Ovary (tissue), 9 donors: ENCODE results near the gene HEXIM2. TPM values are rescaled to one million over a fixed set of nuclear protein-coding genes. Genes with fewer than 3 reads are reported as not detected.

Experiments used
- DNase-seq, 5 donors: peaks; one replicate each; pipeline ENCODE4 v3.0.0-alpha.2; 2019 to 2020
- H3K27ac ChIP-seq, 2 donors: fragments of 200-600 bp; one replicate each; pipeline versions ENCODE4 v1.5.1 to v1.8.0; 2019 to 2022
- H3K27me3 ChIP-seq: fragments of 200-600 bp; one replicate; pipeline ENCODE4 v1.8.0; 2022
- H3K36me3 ChIP-seq: fragments of 200-600 bp; sonication (generic); one replicate; pipeline ENCODE4 v1.5.1; 2019
- H3K4me1 ChIP-seq: one replicate; pipeline ENCODE4 v1.8.1; 2013; ENCODE audit warnings: mild to moderate bottlenecking, moderate library complexity; ENCODE audit not compliant: insufficient read depth
- H3K4me3 ChIP-seq: fragments of 200-600 bp; sonication (generic); one replicate; pipeline ENCODE4 v1.5.1; 2017
- H3K9me3 ChIP-seq, 2 donors: fragments of 200-600 bp in 1 of 2; sonication (generic) in 1 of 2; one replicate each; pipeline versions ENCODE4 v1.5.1 to v1.8.1; 2013 to 2019; ENCODE audit warnings: mild to moderate bottlenecking in 1 of 2, moderate library complexity in 1 of 2
- CTCF ChIP-seq, 3 donors: fragments of 450-650 bp in 2 of 3; fragments of 200-600 bp in 1 of 3; IDR thresholded peaks; one replicate each; pipeline versions ENCODE4 v1.5.1 to v1.8.0; 2016 to 2022; ENCODE audit warnings: antibody characterized with exemption in 3 of 3, mild to moderate bottlenecking in 1 of 3
- EP300 ChIP-seq: sonication (generic); formaldehyde crosslinking; IDR thresholded peaks from one replicate; pipeline ENCODE4 v1.6.1; 2017; ENCODE audit warnings: antibody characterized with exemption
- POLR2A ChIP-seq: fragments of 450-650 bp; IDR thresholded peaks from one replicate; pipeline ENCODE4 v1.6.1; 2017; ENCODE audit warnings: antibody characterized with exemption, mild to moderate bottlenecking, moderate library complexity
- whole genome bisulfite sequencing, 3 donors: extraction: QIAGEN DNeasy Blood & Tissue Kit in 1 of 3; methylation state at CpG; one replicate each; pipeline versions ENCODE4 v1.1.5 to v1.1.7; 2013 to 2017; 5-methylcytosine and 5-hydroxymethylcytosine counted together
- intact Hi-C, 4 donors: fragments of 100-400 bp; cut with DNase I; formaldehyde crosslinking; loops; one replicate each; pipeline versions ENCODE4 v1.11.0 to v1.15.1; 2022 to 2023
- polyA plus RNA-seq, 2 donors: library from polyadenylated mRNA; stranded (reverse); fragments of 200-250 nt in 1 of 2; fragments of 350-450 nt in 1 of 2; fragmentation: Illumina TruSeq in 1 of 2; extraction: RNeasy Lipid Tissue Mini Kit (QIAGEN cat#74804) in 1 of 2; gene quantifications; one replicate each; pipeline ENCODE4 v1.2.3, GENCODE V29; 2013 to 2014
- total RNA-seq, 7 donors: library from RNA; depleted of rRNA in 2 of 7; stranded (reverse); fragments of >200 nt in 2 of 7; fragmentation: NEBNext Ultra II Directional in 3 of 7; extraction: Animal tissue kit (Norgen Biotek cat#: 25700) in 3 of 7; gene quantifications; one replicate each; pipeline versions ENCODE4 v1.1.0 to v1.2.4, GENCODE V29; 2016 to 2023
- donor health status: DM: no; HTN: no; CAD: no; lungs with moderate emphysema.
- donor health status: DM: no; HTN: no; CAD: no.
- donor health status: Bipolar disorder and iron deficiency.
- donor health status: DM: yes; HTN: yes; CAD: no.
- donor health status: DM: no; HTN: no; CAD: no.
- donor health status: DM: yes; HTN: yes; CAD: no.

Gene HEXIM2
- total and polyA plus RNA-seq, 9 donors: 1.7 to 9.1 (median 5.5) TPM

- no peaks in the 10 kb centered on the region for H3K27me3 ChIP-seq
- intact Hi-C loops: loop anchor here in 2 of 4 donors (5.0 to 10.0 kb wide), 2 partner anchors 183 to 209 kb away; partner anchors contain the start of gene MAP3K14 (in 1 of the 2)
- DNase-seq: peak; percentile 66 to 83 (median 81)
- H3K27ac ChIP-seq: peak overlapping the region; percentile 79 to 98
- no peaks in the 10 kb centered on the region for H3K9me3 ChIP-seq
- peaks cover 21% of the 10 kb centered on the region for H3K4me1 ChIP-seq
- TF ChIP-seq CTCF (IDR thresholded peaks at IDR 0.05) (peak; percentile 86 to 95 (median 90)), POLR2A (no peak), EP300 (no peak)
- 3 to 9% (median 5%) methylated on average over 26 to 46 of the region's 46 CpGs for WGBS, 3 donors
- no peaks in the 10 kb centered on the region for H3K36me3 ChIP-seq
- H3K4me3 ChIP-seq: peak overlapping the region; percentile 67
Observed at GRCh38 chr17:45131616-45132319, 29.9 kb upstream of the HEXIM2 start.

- no peak for TF ChIP-seq POLR2A
- TF ChIP-seq EP300: no peak
- no peak for TF ChIP-seq CTCF (IDR thresholded peaks at IDR 0.05)
- Histone ChIP-seq H3K4me3 (peak within 1 kb of the TSS; percentile 67), H3K4me1 (peaks cover 19% of the 10 kb centered on the region), H3K9me3 (no peaks in the 10 kb centered on the region), H3K27me3 (no peaks in the 10 kb centered on the region), H3K27ac (peak within 1 kb of the TSS; percentile 79 to 98), H3K36me3 (no peaks in the 10 kb centered on the region)
- WGBS, 3 donors: 0% methylated on average over 7 to 35 of the region's 36 CpGs
- DNase-seq: no peak
- intact Hi-C loops: loop anchor here in 2 of 4 donors (5.0 to 10.0 kb wide), 2 partner anchors 183 to 210 kb away; partner anchors contain the start of gene MAP3K14 (in 1 of the 2)
Observed at GRCh38 chr17:45132320-45132571, 29.4 kb upstream of the HEXIM2 start, which contains the start of gene PLCD3. PLCD3 (minus strand) TSS chr17:45132515; CDS start chr17:45132410, 105 bp downstream.

GRCh38 chr17:45132572-45133463 is 28.9 kb upstream of the HEXIM2 start:
- peak overlapping the region; percentile 79 to 98 for H3K27ac ChIP-seq
- 1 to 2% (median 2%) methylated on average over 52 to 71 of the region's 71 CpGs for WGBS, 3 donors
- peak; percentile 82 to 87 (median 85) for DNase-seq
- no peaks in the 10 kb centered on the region for H3K9me3 ChIP-seq
- TF ChIP-seq EP300: no peak
- TF ChIP-seq POLR2A: peak; percentile 64
- TF ChIP-seq CTCF (IDR thresholded peaks at IDR 0.05): peak; percentile 71 to 88 (median 86)
- no peaks in the 10 kb centered on the region for H3K36me3 ChIP-seq
- intact Hi-C loops: loop anchor here in 2 of 4 donors (5.0 to 10.0 kb wide), 2 partner anchors 182 to 211 kb away; partner anchors contain the start of gene MAP3K14 (in 1 of the 2)
- peak overlapping the region; percentile 67 for H3K4me3 ChIP-seq
- H3K4me1 ChIP-seq: peaks cover 13% of the 10 kb centered on the region
- no peaks in the 10 kb centered on the region for H3K27me3 ChIP-seq

- Histone ChIP-seq H3K4me3 (peak within 1 kb of the TSS; percentile 76), H3K9me3 (no peaks in the 10 kb centered on the region), H3K27me3 (no peaks in the 10 kb centered on the region), H3K36me3 (no peaks in the 10 kb centered on the region), H3K4me1 (peaks cover 2% of the 10 kb centered on the region), H3K27ac (peak within 1 kb of the TSS; percentile 65 to 81)
- peak; percentile 69 for TF ChIP-seq POLR2A
- peak; percentile 100 for TF ChIP-seq CTCF (IDR thresholded peaks at IDR 0.05)
- TF ChIP-seq EP300: no peak
- 5 to 6% (median 5%) methylated on average over 40 of the region's 40 CpGs for WGBS, 3 donors
- DNase-seq: peak; percentile 94 to 98 (median 97)
- intact Hi-C loops: loop anchor here in 3 of 4 donors (1.0 to 10.0 kb wide), 4 partner anchors 25 to 179 kb away; partner anchors contain the start of genes HEXIM2 (in 1 of the 3) and MAP3K14 (in 1 of the 3)
Observed at GRCh38 chr17:45135192-45135977, 26.3 kb upstream of the HEXIM2 start, which contains the start of gene ACBD4. ACBD4 (plus strand) TSS chr17:45135687; CDS start chr17:45136145, 458 bp downstream.
